HG02870 (cell line): Measurements from ENCODE around the gene AMPD2.
"Not testable (repeated sequence)": the region's sequence is repeated elsewhere in the genome, so short reads cannot be mapped to it uniquely, and the experiment has no call there.

Experiments used
- ATAC-seq: cut with Tn5 transposase; IDR thresholded peaks from one replicate; pipeline ENCODE4 v1.9.1; 2021; ENCODE audit warnings: mild to moderate bottlenecking, moderate library complexity; ENCODE audit not compliant: unreplicated experiment

Gene AMPD2

DNA sequence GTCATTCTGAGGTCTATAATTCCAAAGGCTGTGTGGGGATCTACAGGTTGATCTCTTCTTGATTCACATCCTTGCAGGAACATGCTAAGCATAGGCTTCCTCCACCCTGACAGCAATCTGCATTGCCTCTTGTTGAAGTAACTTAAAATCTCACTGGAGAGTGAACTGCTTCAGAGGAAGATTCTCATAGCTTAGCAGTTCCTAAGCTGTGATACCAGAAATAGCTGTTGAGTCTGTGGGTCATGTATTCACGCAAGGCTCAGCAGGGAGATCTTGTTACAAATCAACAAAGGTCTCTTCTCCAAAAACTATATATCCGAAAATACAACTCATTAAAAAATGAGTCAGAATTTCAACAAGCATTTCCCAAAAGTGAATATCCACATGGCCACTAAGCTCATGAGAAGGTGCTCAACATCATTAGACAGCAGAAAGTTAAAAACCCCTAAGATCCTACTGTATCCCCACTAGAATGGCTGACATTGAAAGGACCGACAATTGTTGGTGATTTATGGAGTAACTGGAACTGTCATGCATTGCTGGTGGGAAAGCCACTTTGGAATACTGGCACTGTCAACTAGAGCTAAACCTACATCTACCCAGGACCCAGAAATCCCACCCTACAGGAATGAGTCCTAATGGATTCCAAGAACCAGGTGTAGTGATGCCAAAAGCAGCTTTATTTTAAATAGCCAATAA lies 57.2 kb downstream of the AMPD2 start:
- ATAC-seq = not testable (repeated sequence)

DNA sequence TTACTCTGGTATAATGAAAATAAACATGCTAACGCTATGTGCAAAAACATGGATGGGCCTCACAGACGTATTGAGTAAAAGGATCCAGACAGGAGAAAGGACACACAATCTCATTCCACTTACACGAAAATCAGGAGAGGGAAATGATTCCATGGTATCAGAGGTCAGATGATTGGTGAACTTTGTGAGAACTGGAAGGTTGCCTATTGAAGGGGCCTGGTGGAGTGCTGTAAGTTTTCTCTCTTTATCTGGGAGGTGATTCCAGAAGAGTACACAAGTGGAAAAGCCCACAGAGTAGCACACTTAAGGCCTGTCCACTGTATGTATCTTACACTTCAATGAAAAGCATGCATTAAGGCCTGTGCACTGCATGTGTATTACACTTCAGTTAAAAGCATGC lies 57.8 kb downstream of the AMPD2 start:
- no peak for ATAC-seq

- not testable (repeated sequence) for ATAC-seq
Observed at GRCh38 chr1:109678637-109679036, 59.0 kb downstream of the AMPD2 start.
